Measurements from ENCODE around the gene KIF2A. TPM values are rescaled to one million over a fixed set of nuclear protein-coding genes. Genes with fewer than 3 reads are reported as not detected.
A peak's percentile ranks its signal among the peaks of the same experiment; 100 is the strongest.

The KIF2A gene
- total RNA-seq, 1 donor from 2014 or later, result 96.2 TPM

GRCh38 chr5:62315376-62316175 is 9.6 kb downstream of the KIF2A start:
- no peaks in the 10 kb centered on the region for H3K9me3 Mint-ChIP-seq
- peak overlapping the region; percentile 48 for H3K27ac Mint-ChIP-seq (ENCODE audit: unreplicated experiment)
- H3K4me1 Mint-ChIP-seq, result peaks cover 40% of the 10 kb centered on the region
- H3K27me3 Mint-ChIP-seq (ENCODE audit: low read depth), result no peaks in the 10 kb centered on the region
- TF ChIP-seq CTCF (conservative IDR thresholded peaks at IDR 0.05), result no peak
- no peak for DNase-seq (ENCODE audit: low read depth, low spot score)
- H3K36me3 Mint-ChIP-seq (ENCODE audit: low read depth), result no peaks in the 10 kb centered on the region
- no peak overlapping the region for H3K4me3 Mint-ChIP-seq

DNA sequence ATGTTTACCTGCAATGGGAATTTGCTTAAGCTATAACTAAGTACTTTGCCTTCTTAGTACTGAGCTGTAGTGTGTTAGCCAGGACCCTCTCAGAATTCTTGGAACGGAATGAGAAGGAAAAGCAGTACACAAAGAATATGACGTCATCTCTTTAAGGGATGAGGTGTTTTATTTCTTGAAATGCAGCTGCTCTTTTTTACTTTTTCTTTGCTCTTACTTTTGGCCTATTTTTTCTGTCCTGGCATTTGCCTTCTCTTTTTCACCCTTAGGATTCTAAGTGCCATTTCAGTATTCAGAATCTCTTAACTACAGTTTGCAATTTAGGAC is 10.1 kb downstream of the KIF2A start:
- DNase-seq (ENCODE audit: low read depth, low spot score), result no peak
- H3K36me3 Mint-ChIP-seq (ENCODE audit: low read depth), result no peaks in the 10 kb centered on the region
- no peak for TF ChIP-seq CTCF (conservative IDR thresholded peaks at IDR 0.05)
- H3K9me3 Mint-ChIP-seq, result no peaks in the 10 kb centered on the region
- no peak overlapping the region for H3K4me3 Mint-ChIP-seq
- H3K4me1 Mint-ChIP-seq, result peaks cover 34% of the 10 kb centered on the region
- H3K27me3 Mint-ChIP-seq (ENCODE audit: low read depth), result no peaks in the 10 kb centered on the region
- H3K27ac Mint-ChIP-seq (ENCODE audit: unreplicated experiment), result no peak overlapping the region

GRCh38 chr5:62317810-62318209 is 11.8 kb downstream of the KIF2A start:
- peaks cover 4% of the 10 kb centered on the region for H3K36me3 Mint-ChIP-seq (ENCODE audit: low read depth)

GRCh38 chr5:62322484-62322883 is 16.5 kb downstream of the KIF2A start:
- TF ChIP-seq CTCF (conservative IDR thresholded peaks at IDR 0.05), result no peak
- DNase-seq (ENCODE audit: low read depth, low spot score), result no peak
- Mint-ChIP-seq H3K4me3 (no peak overlapping the region), H3K27me3 (ENCODE audit: low read depth) (no peaks in the 10 kb centered on the region), H3K27ac (ENCODE audit: unreplicated experiment) (no peak overlapping the region), H3K9me3 (no peaks in the 10 kb centered on the region), H3K4me1 (peaks cover 37% of the 10 kb centered on the region), H3K36me3 (ENCODE audit: low read depth) (peaks cover 7% of the 10 kb centered on the region)

More at GRCh38 chr5:62317810-62318209, 11.8 kb downstream of the KIF2A start:
- no peak for TF ChIP-seq CTCF (conservative IDR thresholded peaks at IDR 0.05)
- Mint-ChIP-seq H3K4me1 (peaks cover 29% of the 10 kb centered on the region), H3K9me3 (no peaks in the 10 kb centered on the region), H3K27ac (ENCODE audit: unreplicated experiment) (no peak overlapping the region), H3K4me3 (no peak overlapping the region), H3K27me3 (ENCODE audit: low read depth) (no peaks in the 10 kb centered on the region)
- no peak for DNase-seq (ENCODE audit: low read depth, low spot score)

- peaks cover 7% of the 10 kb centered on the region for H3K36me3 Mint-ChIP-seq (ENCODE audit: low read depth)
- no peak overlapping the region for H3K27ac Mint-ChIP-seq (ENCODE audit: unreplicated experiment)
- TF ChIP-seq CTCF (conservative IDR thresholded peaks at IDR 0.05), result no peak
- H3K4me1 Mint-ChIP-seq, result peaks cover 28% of the 10 kb centered on the region
- H3K9me3 Mint-ChIP-seq, result no peaks in the 10 kb centered on the region
- no peak overlapping the region for H3K4me3 Mint-ChIP-seq
- no peaks in the 10 kb centered on the region for H3K27me3 Mint-ChIP-seq (ENCODE audit: low read depth)
- no peak for DNase-seq (ENCODE audit: low read depth, low spot score)
Observed at GRCh38 chr5:62326302-62326701, 20.3 kb downstream of the KIF2A start.
